Astrocyte of the spinal cord (primary cell): ENCODE results near the gene DGKB.

ENCODE experiments used
- DNase-seq: peaks from one replicate; pipeline ENCODE4 v3.0.0; 2011; ENCODE audit warnings: low read depth, low spot score
- H3K4me3 ChIP-seq: 2 replicates; pipeline ENCODE4 v1.5.1; 2011; ENCODE audit warnings: low read depth, mild to moderate bottlenecking, low read length, moderate library complexity
- CTCF ChIP-seq: IDR thresholded peaks from 2 replicates; pipeline ENCODE4 v1.5.1; 2012; ENCODE audit warnings: low read depth, mild to moderate bottlenecking, low read length, inconsistent platforms
- in situ Hi-C: cut with HindIII; loops from 2 replicates; pipeline ENCODE4 v1.10.0; 2017; ENCODE audit warnings: low sequenced_read_pairs

The DGKB gene

GRCh38 chr7:14871880-14872279 lies 30.7 kb downstream of the DGKB start:
- no peak for TF ChIP-seq CTCF
- in situ Hi-C loops: no loop called here
- no peak for DNase-seq
- H3K4me3 ChIP-seq: no peak overlapping the region

GRCh38 chr7:14870394-14870793 lies 32.2 kb downstream of the DGKB start:
- no peak for DNase-seq
- no peak overlapping the region for H3K4me3 ChIP-seq
- in situ Hi-C loops: no loop called here
- TF ChIP-seq CTCF: no peak

- in situ Hi-C loops: no loop called here
- H3K4me3 ChIP-seq: no peak overlapping the region
- no peak for DNase-seq
- no peak for TF ChIP-seq CTCF
Observed at GRCh38 chr7:14868937-14869336, 33.6 kb downstream of the DGKB start.

- no peak for DNase-seq
- in situ Hi-C loops: no loop called here
- no peak for TF ChIP-seq CTCF
- H3K4me3 ChIP-seq: no peak overlapping the region
Observed at GRCh38 chr7:14861456-14861855, 41.1 kb downstream of the DGKB start.

GRCh38 chr7:14859267-14859666 lies 43.3 kb downstream of the DGKB start:
- no peak for TF ChIP-seq CTCF
- in situ Hi-C loops: no loop called here
- no peak overlapping the region for H3K4me3 ChIP-seq
- DNase-seq: no peak

- no peak overlapping the region for H3K4me3 ChIP-seq
- TF ChIP-seq CTCF: no peak
- in situ Hi-C loops: no loop called here
- no peak for DNase-seq
Observed at GRCh38 chr7:14858866-14859265, 43.7 kb downstream of the DGKB start.

GRCh38 chr7:14858410-14858809 lies 44.1 kb downstream of the DGKB start:
- no peak for DNase-seq
- in situ Hi-C loops: no loop called here
- H3K4me3 ChIP-seq: no peak overlapping the region
- no peak for TF ChIP-seq CTCF
